Left kidney (tissue), 2 donors: ENCODE results near the gene STXBP1. TPM values are rescaled to one million over a fixed set of nuclear protein-coding genes. Genes with fewer than 3 reads are reported as not detected.

Experiments
- DNase-seq: peaks from one replicate; pipeline ENCODE4 v3.0.0-alpha.2; 2013
- polyA plus RNA-seq: library from polyadenylated mRNA; unstranded; fragments of 120-200 nt; gene quantifications from one replicate; pipeline ENCODE4 v1.2.1, GENCODE V29; 2013; ENCODE audit not compliant: insufficient read length

STXBP1 gene
- polyA plus RNA-seq, 1 donor = 32.2 TPM

- DNase-seq = no peak
These were observed 100.8 kb downstream of the STXBP1 start for GRCh38 chr9:127712867-127713266.

GRCh38 chr9:127714020-127714750, 102.1 kb downstream of the STXBP1 start:
- DNase-seq = no peak

GRCh38 chr9:127714951-127715469, 102.9 kb downstream of the STXBP1 start:
- DNase-seq = no peak

GRCh38 chr9:127715470-127716337, 103.6 kb downstream of the STXBP1 start, which contains the start of the genes PTRH1 and TTC16:
Gene PTRH1, minus strand, starts transcription at chr9:127715663. Its CDS starts 24 bp downstream, at chr9:127715639.
Gene TTC16, plus strand, starts transcription at chr9:127716079. Its CDS starts 67 bp downstream, at chr9:127716146.
- DNase-seq = peak; percentile 95

- DNase-seq = no peak
These were observed 104.3 kb downstream of the STXBP1 start for GRCh38 chr9:127716412-127716811.

GRCh38 chr9:127717766-127718165, 105.7 kb downstream of the STXBP1 start:
- no peak for DNase-seq

GRCh38 chr9:127720031-127720864, 108.2 kb downstream of the STXBP1 start:
- no peak for DNase-seq

GRCh38 chr9:127720865-127721227, 108.8 kb downstream of the STXBP1 start:
- DNase-seq = no peak

GRCh38 chr9:127721391-127721821, 109.3 kb downstream of the STXBP1 start:
- DNase-seq = no peak

- DNase-seq = no peak
These were observed 110.1 kb downstream of the STXBP1 start for GRCh38 chr9:127722055-127722745.

- DNase-seq = no peak
These were observed 110.9 kb downstream of the STXBP1 start for GRCh38 chr9:127723013-127723412.

- no peak for DNase-seq
These were observed 111.4 kb downstream of the STXBP1 start for GRCh38 chr9:127723444-127723843.

GRCh38 chr9:127724012-127724411, 111.9 kb downstream of the STXBP1 start:
- no peak for DNase-seq

GRCh38 chr9:127726871-127727270, 114.8 kb downstream of the STXBP1 start:
- no peak for DNase-seq

- no peak for DNase-seq
These were observed 116.7 kb downstream of the STXBP1 start for GRCh38 chr9:127728808-127729207.

- no peak for DNase-seq
These were observed 117.6 kb downstream of the STXBP1 start for GRCh38 chr9:127729522-127730256.

- DNase-seq = no peak
These were observed 118.2 kb downstream of the STXBP1 start for GRCh38 chr9:127730262-127730661.

- DNase-seq = no peak
These were observed 118.8 kb downstream of the STXBP1 start for GRCh38 chr9:127730799-127731410.

GRCh38 chr9:127731938-127732337, 119.9 kb downstream of the STXBP1 start:
- DNase-seq = no peak

- DNase-seq = no peak
These were observed 120.4 kb downstream of the STXBP1 start for GRCh38 chr9:127732444-127732843.
